ENCODE results near the gene EVX1. TPM values are rescaled to one million over a fixed set of nuclear protein-coding genes. Genes with fewer than 3 reads are reported as not detected.

EVX1 gene
- total and polyA plus RNA-seq, 2 experiments from 2014 or later = 0.95 to 1.1 TPM

DNA sequence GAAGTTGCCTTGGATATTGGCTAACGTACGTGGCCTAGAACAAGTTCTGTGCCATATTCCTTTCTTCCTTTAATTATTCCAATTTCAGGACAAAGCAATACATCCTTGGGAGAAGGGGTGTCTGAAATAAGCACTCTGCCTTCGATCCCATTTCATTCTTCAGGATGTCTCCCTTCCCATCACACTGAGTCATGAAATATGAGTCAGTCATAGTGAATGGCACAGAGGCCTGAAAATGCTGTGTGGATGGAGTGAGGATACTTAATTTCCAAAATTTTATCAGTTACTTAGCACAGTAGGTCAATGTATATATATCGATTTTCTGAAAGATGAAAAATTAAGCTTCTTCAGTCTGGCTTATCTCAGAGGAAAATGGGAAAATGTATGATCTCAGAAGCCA, 19.5 kb downstream of the EVX1 start:
- Histone ChIP-seq H3K79me2 (no peaks in the 10 kb centered on the region), H4K20me1 (ENCODE audit: insufficient read depth, poor library complexity, severe bottlenecking) (no peaks in the 10 kb centered on the region), H2AFZ (no peak overlapping the region), H3K4me2 (no peak overlapping the region), H3K4me1 (ENCODE audit: insufficient read depth) (no peaks in the 10 kb centered on the region), H3K27me3 (no peaks in the 10 kb centered on the region), H3K36me3 (replicated peaks; ENCODE audit: insufficient read depth, low read depth) (no peaks in the 10 kb centered on the region), H3K9me3 (ENCODE audit: low read depth) (no peaks in the 10 kb centered on the region), H3K4me3 (no peak overlapping the region), H3K27ac (no peak overlapping the region), H3K9me2 (replicated peaks; ENCODE audit: insufficient read depth) (no peaks in the 10 kb centered on the region)
- 90% methylated on average over 4 of the region's 4 CpGs for WGBS (ENCODE audit: low lambda C conversion rate, missing lambda C conversion rate)
- DNase-seq (ENCODE audit: low spot score) = no peak
- TF ChIP-seq, protein P1, sequence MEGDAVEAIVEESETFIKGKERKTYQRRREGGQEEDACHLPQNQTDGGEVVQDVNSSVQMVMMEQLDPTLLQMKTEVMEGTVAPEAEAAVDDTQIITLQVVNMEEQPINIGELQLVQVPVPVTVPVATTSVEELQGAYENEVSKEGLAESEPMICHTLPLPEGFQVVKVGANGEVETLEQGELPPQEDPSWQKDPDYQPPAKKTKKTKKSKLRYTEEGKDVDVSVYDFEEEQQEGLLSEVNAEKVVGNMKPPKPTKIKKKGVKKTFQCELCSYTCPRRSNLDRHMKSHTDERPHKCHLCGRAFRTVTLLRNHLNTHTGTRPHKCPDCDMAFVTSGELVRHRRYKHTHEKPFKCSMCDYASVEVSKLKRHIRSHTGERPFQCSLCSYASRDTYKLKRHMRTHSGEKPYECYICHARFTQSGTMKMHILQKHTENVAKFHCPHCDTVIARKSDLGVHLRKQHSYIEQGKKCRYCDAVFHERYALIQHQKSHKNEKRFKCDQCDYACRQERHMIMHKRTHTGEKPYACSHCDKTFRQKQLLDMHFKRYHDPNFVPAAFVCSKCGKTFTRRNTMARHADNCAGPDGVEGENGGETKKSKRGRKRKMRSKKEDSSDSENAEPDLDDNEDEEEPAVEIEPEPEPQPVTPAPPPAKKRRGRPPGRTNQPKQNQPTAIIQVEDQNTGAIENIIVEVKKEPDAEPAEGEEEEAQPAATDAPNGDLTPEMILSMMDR (IDR thresholded peaks at IDR 0.05; ENCODE audit: poor library complexity) = no peak
- no peak for TF ChIP-seq EZH2phosphoT487 (IDR thresholded peaks at IDR 0.05; ENCODE audit: low read depth, severe bottlenecking, unreplicated experiment)
- no peak for TF ChIP-seq EZH2 (IDR thresholded peaks at IDR 0.05; ENCODE audit: borderline replicate concordance)

DNA sequence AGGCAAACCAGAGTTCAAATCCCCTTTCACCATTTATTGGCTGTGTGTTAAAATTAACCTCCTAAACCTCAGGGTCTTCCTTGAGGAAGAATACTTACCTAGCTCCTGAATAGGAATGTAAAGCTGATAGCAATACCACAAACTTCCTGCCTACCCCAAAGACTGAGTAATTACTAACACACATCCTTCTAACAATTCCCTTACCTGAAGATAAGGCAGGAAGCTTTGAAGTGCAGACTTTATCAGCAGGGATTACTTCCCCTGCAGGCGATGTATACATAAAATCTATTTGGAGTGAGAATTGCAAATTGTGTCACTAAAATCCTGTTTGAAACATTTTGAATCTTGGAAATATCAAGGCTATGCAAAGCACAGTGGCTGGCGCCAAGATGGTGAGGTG, 21.2 kb downstream of the EVX1 start:
- no peak for DNase-seq (ENCODE audit: low spot score)
- 37% methylated on average over 2 of the region's 2 CpGs for WGBS (ENCODE audit: low lambda C conversion rate, missing lambda C conversion rate)

DNA sequence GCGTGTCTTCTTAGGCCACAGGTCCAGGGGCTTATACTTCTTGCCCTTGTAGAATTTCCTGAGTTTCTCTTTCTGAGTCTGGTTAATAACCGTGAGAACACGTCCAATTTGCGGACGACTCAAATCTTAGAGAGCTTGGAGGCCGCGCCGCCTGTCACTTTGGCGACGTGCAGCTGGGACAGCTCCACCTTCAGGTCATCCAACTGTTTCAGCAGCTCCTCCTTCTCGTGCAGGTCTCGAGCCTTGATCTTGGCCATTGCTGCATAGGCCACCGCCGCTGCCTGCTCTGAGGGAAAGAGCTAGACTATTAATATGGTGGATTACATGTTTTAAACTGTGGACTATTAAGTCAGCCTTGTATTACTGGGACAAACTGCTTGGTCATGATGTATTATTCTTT, 26.9 kb downstream of the EVX1 start:
- H3K27me3 ChIP-seq = no peaks in the 10 kb centered on the region
- H3K4me3 ChIP-seq = no peak overlapping the region
- no peaks in the 10 kb centered on the region for H3K36me3 ChIP-seq (replicated peaks; ENCODE audit: insufficient read depth, low read depth)
- H3K4me2 ChIP-seq = no peak overlapping the region
- DNase-seq (ENCODE audit: low spot score) = no peak
- TF ChIP-seq EZH2phosphoT487 (IDR thresholded peaks at IDR 0.05; ENCODE audit: low read depth, severe bottlenecking, unreplicated experiment) = no peak
- no peak for TF ChIP-seq EZH2 (IDR thresholded peaks at IDR 0.05; ENCODE audit: borderline replicate concordance)
- TF ChIP-seq, protein P1 (IDR thresholded peaks at IDR 0.05; ENCODE audit: poor library complexity) = no peak
- no peaks in the 10 kb centered on the region for H3K4me1 ChIP-seq (ENCODE audit: insufficient read depth)
- no peaks in the 10 kb centered on the region for H3K9me2 ChIP-seq (replicated peaks; ENCODE audit: insufficient read depth)
- no peaks in the 10 kb centered on the region for H3K9me3 ChIP-seq (ENCODE audit: low read depth)
- no peaks in the 10 kb centered on the region for H4K20me1 ChIP-seq (ENCODE audit: insufficient read depth, poor library complexity, severe bottlenecking)
- no peak overlapping the region for H2AFZ ChIP-seq
- no peak overlapping the region for H3K27ac ChIP-seq
- H3K79me2 ChIP-seq = no peaks in the 10 kb centered on the region
- 83% methylated on average over 14 of the region's 14 CpGs for whole genome bisulfite sequencing (ENCODE audit: low lambda C conversion rate, missing lambda C conversion rate)

More for the DNA sequence above, 21.2 kb downstream of the EVX1 start:
- TF ChIP-seq, protein P1 (IDR thresholded peaks at IDR 0.05; ENCODE audit: poor library complexity) = no peak
- TF ChIP-seq EZH2phosphoT487 (IDR thresholded peaks at IDR 0.05; ENCODE audit: low read depth, severe bottlenecking, unreplicated experiment) (no peak), EZH2 (IDR thresholded peaks at IDR 0.05; ENCODE audit: borderline replicate concordance) (no peak)
- Histone ChIP-seq H3K79me2 (no peaks in the 10 kb centered on the region), H3K4me3 (no peak overlapping the region), H3K27ac (no peak overlapping the region), H3K9me2 (replicated peaks; ENCODE audit: insufficient read depth) (no peaks in the 10 kb centered on the region), H3K9me3 (ENCODE audit: low read depth) (no peaks in the 10 kb centered on the region), H4K20me1 (ENCODE audit: insufficient read depth, poor library complexity, severe bottlenecking) (no peaks in the 10 kb centered on the region), H3K4me2 (no peak overlapping the region), H3K27me3 (no peaks in the 10 kb centered on the region), H3K4me1 (ENCODE audit: insufficient read depth) (no peaks in the 10 kb centered on the region), H2AFZ (no peak overlapping the region), H3K36me3 (replicated peaks; ENCODE audit: insufficient read depth, low read depth) (no peaks in the 10 kb centered on the region)

DNA sequence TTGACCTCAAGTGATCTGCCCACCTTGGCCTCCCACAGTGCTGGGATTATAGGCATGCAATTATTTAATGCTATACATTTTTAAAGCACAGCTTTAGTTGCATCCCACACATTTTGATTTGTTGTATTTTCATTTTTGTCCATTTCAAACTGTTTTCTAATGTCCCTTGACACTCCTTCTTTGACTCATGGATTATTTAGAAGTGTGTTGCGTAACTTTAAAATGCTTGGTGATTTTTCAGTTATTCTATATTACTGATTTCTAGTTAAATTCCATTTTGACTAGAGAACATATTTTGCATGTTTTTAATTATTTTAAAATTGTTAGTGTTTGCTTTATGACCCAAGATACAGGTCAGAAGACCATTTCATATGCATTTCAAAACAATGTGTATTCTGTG, 28.8 kb downstream of the EVX1 start:
- no peaks in the 10 kb centered on the region for H3K9me3 ChIP-seq (ENCODE audit: low read depth)
- H2AFZ ChIP-seq = no peak overlapping the region
- no peak overlapping the region for H3K27ac ChIP-seq
- TF ChIP-seq EZH2phosphoT487 (IDR thresholded peaks at IDR 0.05; ENCODE audit: low read depth, severe bottlenecking, unreplicated experiment) (no peak), EZH2 (IDR thresholded peaks at IDR 0.05; ENCODE audit: borderline replicate concordance) (no peak)
- TF ChIP-seq, protein P1 (IDR thresholded peaks at IDR 0.05; ENCODE audit: poor library complexity) = no peak
- H3K4me2 ChIP-seq = no peak overlapping the region
- H3K4me3 ChIP-seq = no peak overlapping the region
- H3K79me2 ChIP-seq = no peaks in the 10 kb centered on the region
- DNase-seq (ENCODE audit: low spot score) = no peak
- WGBS (ENCODE audit: low lambda C conversion rate, missing lambda C conversion rate) = 89% methylated on average over 1 of the region's 1 CpG
- H3K9me2 ChIP-seq (replicated peaks; ENCODE audit: insufficient read depth) = no peaks in the 10 kb centered on the region
- no peaks in the 10 kb centered on the region for H4K20me1 ChIP-seq (ENCODE audit: insufficient read depth, poor library complexity, severe bottlenecking)
- no peaks in the 10 kb centered on the region for H3K4me1 ChIP-seq (ENCODE audit: insufficient read depth)
- H3K36me3 ChIP-seq (replicated peaks; ENCODE audit: insufficient read depth, low read depth) = no peaks in the 10 kb centered on the region
- no peaks in the 10 kb centered on the region for H3K27me3 ChIP-seq
